Heart right ventricle (tissue), 16 donors: ENCODE measurements around the gene SLC7A11. TPM values are rescaled to one million over a fixed set of nuclear protein-coding genes. Genes with fewer than 3 reads are reported as not detected.
A peak's percentile ranks its signal among the peaks of the same experiment; 100 is the strongest.
"Not testable (repeated sequence)": the region's sequence is repeated elsewhere in the genome, so short reads cannot be mapped to it uniquely, and the experiment has no call there.

ENCODE experiments used
- ATAC-seq, 8 donors: fragments of 200-7000 bp; cut with Tn5 transposase; one replicate each; pipeline ENCODE4 v1.9.1; 2020; ENCODE audit warnings: mild to moderate bottlenecking in 8 of 8, moderate library complexity in 8 of 8, moderate number of reproducible peaks in 1 of 8
- DNase-seq, 2 donors: peaks; one replicate each; pipeline ENCODE4 v3.0.0-alpha.2; 2020
- H3K27ac ChIP-seq, 10 donors: fragments of 200-600 bp; sonication (generic) in 2 of 10; one replicate each; pipeline versions ENCODE4 v1.5.0 to v1.8.0; 2020 to 2022; ENCODE audit warnings: mild to moderate bottlenecking in 3 of 10
- H3K27me3 ChIP-seq, 7 donors: fragments of 200-600 bp; one replicate each; pipeline ENCODE4 v1.8.0; 2021 to 2022; ENCODE audit warnings: mild to moderate bottlenecking in 2 of 7
- H3K36me3 ChIP-seq, 9 donors: fragments of 200-600 bp; sonication (generic) in 1 of 9; one replicate each; pipeline versions ENCODE4 v1.5.0 to v1.8.0; 2020 to 2022; ENCODE audit warnings: mild to moderate bottlenecking in 2 of 9
- H3K4me1 ChIP-seq, 9 donors: fragments of 200-600 bp; sonication (generic) in 1 of 9; one replicate each; pipeline versions ENCODE4 v1.5.0 to v1.8.0; 2020 to 2022; ENCODE audit warnings: mild to moderate bottlenecking in 4 of 9
- H3K4me3 ChIP-seq, 10 donors: fragments of 200-600 bp; sonication (generic) in 2 of 10; one replicate each; pipeline versions ENCODE4 v1.5.0 to v1.8.0; 2020 to 2022; ENCODE audit warnings: mild to moderate bottlenecking in 7 of 10, moderate library complexity in 2 of 10
- H3K9me3 ChIP-seq, 11 donors: fragments of 200-600 bp in 10 of 11; sonication (generic) in 2 of 11; one replicate each; pipeline versions ENCODE4 v1.5.0 to v1.8.0; 2013 to 2022; ENCODE audit warnings: mild to moderate bottlenecking in 2 of 11, control low read depth in 1 of 11, moderate library complexity in 1 of 11
- WGBS, 2 donors: extraction: QIAGEN DNeasy Blood & Tissue Kit; methylation state at CpG; one replicate each; pipeline ENCODE4 v1.1.7; 2013; ENCODE audit warnings: inconsistent platforms in 1 of 2; 5-methylcytosine and 5-hydroxymethylcytosine counted together
- intact Hi-C, 10 donors: fragments of 100-400 bp; cut with DNase I; formaldehyde crosslinking; loops; one replicate each; pipeline versions ENCODE4 v1.11.1 to v1.14.2; 2022
- polyA plus RNA-seq, 2 donors: library from polyadenylated mRNA; stranded (reverse); fragments of 200-250 nt; gene quantifications; one replicate each; pipeline ENCODE4 v1.2.3, GENCODE V29; 2013
- total RNA-seq, 10 donors: library from RNA; stranded (reverse); fragmentation: NEBNext Ultra II Directional in 3 of 10; extraction: Animal tissue kit (Norgen Biotek cat#: 25700) in 3 of 10; gene quantifications; one replicate each; pipeline versions ENCODE4 v1.2.1 to v1.2.4, GENCODE V29; 2021 to 2023
- TF ChIP-seq, protein P1 (sequence below), 9 donors: fragments of 200-600 bp; sonication (generic) in 2 of 9; IDR thresholded peaks; one replicate each; pipeline versions ENCODE4 v1.5.0 to v1.8.0; 2021 to 2022; ENCODE audit warnings: antibody characterized with exemption in 9 of 9, mild to moderate bottlenecking in 5 of 9, moderate library complexity in 1 of 9
- donor health status: Arrhythmogenic right ventricular cardiomyopathy.
- donor health status: ischemic (EF 13 %, LVEDD 7.1; RV severe dilation, severe dysfunction).
- donor health status: healthy with polysubstance abuse.
- donor health status: DM: no; HTN: yes; CAD: no.
- donor health status: DM: no; HTN: no; CAD: no.
- donor health status: ischemic (EF 25% LVEDD 6.9; RV normal size, moderate dysfunction).
- donor health status: ischemic (EF 25% LVEDD 5.7; RV mildly dilated, moderate dysfunction).
- donor health status: healthy.
- donor health status: DM: yes; HTN: yes; CAD: no.
- donor health status: Ischemic cardiomyopathy.
- donor health status: ischemic (EF 35%, LVEDD 5.7; RV mildly dilated, moderate dysfunction).
- donor health status: nonischemic (EF 11% LVEDD 7.7; RV severe dilation, severe dysfunction).
- donor health status: DM: yes; HTN: yes; CAD: no.
- donor health status: PGD.
- donor health status: ischemic (EF 29% LVEDD 5.4; RV normal size, mild dysfunction).
- donor health status: nonischemic (EF 23%, LVEDD 6.1; RV moderate dilation, normal function).

SLC7A11 gene
- total and polyA plus RNA-seq, 12 donors: 0.05 to 1.2 (median 0.12) TPM

DNA sequence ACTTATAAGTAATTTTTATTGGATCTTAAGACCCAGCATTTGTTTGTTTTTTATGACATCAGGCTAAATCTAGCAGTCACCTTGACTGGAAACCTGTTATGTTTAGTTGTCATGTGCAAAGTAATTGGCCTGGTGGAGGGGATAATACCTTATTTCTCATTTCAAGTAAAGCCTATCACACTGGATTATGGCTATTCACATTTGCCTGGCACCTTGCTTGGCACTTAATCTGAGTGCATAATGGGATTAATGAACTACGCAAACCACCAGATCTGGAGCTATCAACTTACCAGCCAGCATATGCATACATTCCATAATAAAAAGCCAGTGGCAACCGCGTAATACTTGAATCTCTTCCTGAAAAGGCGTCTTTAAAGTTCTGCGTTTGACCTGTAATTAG lies 23.2 kb downstream of the SLC7A11 start:
- no peak overlapping the region for H3K4me3 ChIP-seq
- H3K27me3 ChIP-seq: no peaks in the 10 kb centered on the region
- WGBS, 2 donors: 78 to 79% methylated on average over 5 of the region's 5 CpGs
- DNase-seq: no peak
- H3K27ac ChIP-seq: no peak overlapping the region
- TF ChIP-seq, protein P1, sequence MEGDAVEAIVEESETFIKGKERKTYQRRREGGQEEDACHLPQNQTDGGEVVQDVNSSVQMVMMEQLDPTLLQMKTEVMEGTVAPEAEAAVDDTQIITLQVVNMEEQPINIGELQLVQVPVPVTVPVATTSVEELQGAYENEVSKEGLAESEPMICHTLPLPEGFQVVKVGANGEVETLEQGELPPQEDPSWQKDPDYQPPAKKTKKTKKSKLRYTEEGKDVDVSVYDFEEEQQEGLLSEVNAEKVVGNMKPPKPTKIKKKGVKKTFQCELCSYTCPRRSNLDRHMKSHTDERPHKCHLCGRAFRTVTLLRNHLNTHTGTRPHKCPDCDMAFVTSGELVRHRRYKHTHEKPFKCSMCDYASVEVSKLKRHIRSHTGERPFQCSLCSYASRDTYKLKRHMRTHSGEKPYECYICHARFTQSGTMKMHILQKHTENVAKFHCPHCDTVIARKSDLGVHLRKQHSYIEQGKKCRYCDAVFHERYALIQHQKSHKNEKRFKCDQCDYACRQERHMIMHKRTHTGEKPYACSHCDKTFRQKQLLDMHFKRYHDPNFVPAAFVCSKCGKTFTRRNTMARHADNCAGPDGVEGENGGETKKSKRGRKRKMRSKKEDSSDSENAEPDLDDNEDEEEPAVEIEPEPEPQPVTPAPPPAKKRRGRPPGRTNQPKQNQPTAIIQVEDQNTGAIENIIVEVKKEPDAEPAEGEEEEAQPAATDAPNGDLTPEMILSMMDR (IDR thresholded peaks at IDR 0.05): no peak
- H3K9me3 ChIP-seq: no peaks in the 10 kb centered on the region
- H3K36me3 ChIP-seq: no peaks in the 10 kb centered on the region
- ATAC-seq: no peak
- peaks cover 0 to 19% (median 4%) of the 10 kb centered on the region in 9 donors for H3K4me1 ChIP-seq
- intact Hi-C loops: no loop called here

DNA sequence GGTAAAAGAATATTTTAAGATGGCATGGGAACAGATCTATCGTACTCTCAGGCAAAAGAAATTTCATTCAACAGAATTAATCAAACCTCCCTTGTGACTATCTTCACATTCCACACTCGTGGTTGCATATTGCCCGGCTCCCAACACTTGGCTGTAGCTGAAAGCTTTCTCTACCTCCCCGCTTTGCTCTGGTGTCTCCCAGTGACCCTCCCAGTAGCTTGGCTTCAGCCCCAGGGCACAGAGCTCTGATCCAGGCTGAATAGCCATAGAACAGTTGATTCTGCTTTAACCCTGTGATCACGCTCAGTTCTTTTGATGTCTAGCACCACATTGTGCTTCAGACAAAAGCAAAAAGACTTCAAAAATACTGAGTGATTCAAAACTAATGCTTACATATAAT lies 24.6 kb downstream of the SLC7A11 start:
- Histone ChIP-seq H3K36me3 (no peaks in the 10 kb centered on the region), H3K27me3 (no peaks in the 10 kb centered on the region), H3K4me3 (no peak overlapping the region), H3K4me1 (peaks cover 0 to 10% (median 0%) of the 10 kb centered on the region in 9 donors), H3K27ac (peak overlapping the region in 1 of 10 donors; percentile 18), H3K9me3 (no peaks in the 10 kb centered on the region)
- TF ChIP-seq, protein P1 (IDR thresholded peaks at IDR 0.05): no peak
- intact Hi-C loops: no loop called here
- ATAC-seq: peak in 4 of 8 donors; percentile 51 to 82 (median 62)
- 66 to 69% methylated on average over 5 of the region's 5 CpGs for WGBS, 2 donors
- peak in 1 of 2 donors; percentile 11 for DNase-seq

- H3K27ac ChIP-seq: no peak overlapping the region
- H3K36me3 ChIP-seq: no peaks in the 10 kb centered on the region
- H3K4me3 ChIP-seq: no peak overlapping the region
- TF ChIP-seq, protein P1 (IDR thresholded peaks at IDR 0.05): no peak
- H3K27me3 ChIP-seq: no peaks in the 10 kb centered on the region
- WGBS, 2 donors: 63 to 77% methylated on average over 4 of the region's 4 CpGs
- ATAC-seq (no peak), DNase-seq (no peak)
- intact Hi-C loops: no loop called here
- no peaks in the 10 kb centered on the region for H3K9me3 ChIP-seq
- no peaks in the 10 kb centered on the region for H3K4me1 ChIP-seq
Measured at GRCh38 chr4:138216272-138216867, 25.8 kb downstream of the SLC7A11 start.

- H3K27me3 ChIP-seq, ATAC-seq, H3K4me3 ChIP-seq, H3K36me3 ChIP-seq, H3K4me1 ChIP-seq, DNase-seq, H3K9me3 ChIP-seq, H3K27ac ChIP-seq, intact Hi-C loops: not testable (repeated sequence)
- 46 to 49% methylated on average over 2 of the region's 2 CpGs for WGBS, 2 donors
Measured at GRCh38 chr4:138210576-138210975, 31.6 kb downstream of the SLC7A11 start.

GRCh38 chr4:138209094-138209493 lies 33.1 kb downstream of the SLC7A11 start:
- Histone ChIP-seq H3K36me3 (no peaks in the 10 kb centered on the region), H3K27ac (no peak overlapping the region), H3K27me3 (no peaks in the 10 kb centered on the region), H3K9me3 (peaks cover 0 to 4% (median 0%) of the 10 kb centered on the region in 11 donors), H3K4me3 (no peak overlapping the region), H3K4me1 (peaks cover 0 to 5% (median 0%) of the 10 kb centered on the region in 9 donors)
- no peak for DNase-seq
- intact Hi-C loops: no loop called here
- TF ChIP-seq, protein P1 (IDR thresholded peaks at IDR 0.05): no peak
- no peak for ATAC-seq
- WGBS, 2 donors: 96 to 97% methylated on average over 1 of the region's 1 CpG
